VCaP (cell line): ENCODE results near the gene FHOD3.
A peak's percentile ranks its signal among the peaks of the same experiment; 100 is the strongest.

ENCODE experiments used
- H3K27ac ChIP-seq: fragments of 450-650 bp; 2 replicates; pipeline ENCODE4 v1.5.1; 2017
- CTCF ChIP-seq: fragments of 450-650 bp; conservative IDR thresholded peaks from 2 replicates; pipeline ENCODE4 v1.5.1; 2017; ENCODE audit warnings: mild to moderate bottlenecking, moderate library complexity

Gene FHOD3

GRCh38 chr18:36663312-36663711, 365.8 kb downstream of the FHOD3 start:
- no peak overlapping the region for H3K27ac ChIP-seq
- no peak for TF ChIP-seq CTCF

- TF ChIP-seq CTCF: no peak
- no peak overlapping the region for H3K27ac ChIP-seq
These were observed 368.4 kb downstream of the FHOD3 start for GRCh38 chr18:36665952-36666351.

GRCh38 chr18:36667811-36668210, 370.3 kb downstream of the FHOD3 start:
- no peak for TF ChIP-seq CTCF

GRCh38 chr18:36668349-36668748, 370.8 kb downstream of the FHOD3 start:
- TF ChIP-seq CTCF: no peak
- H3K27ac ChIP-seq: no peak overlapping the region

More at GRCh38 chr18:36667811-36668210, 370.3 kb downstream of the FHOD3 start:
- no peak overlapping the region for H3K27ac ChIP-seq

GRCh38 chr18:36672437-36673344, 375.2 kb downstream of the FHOD3 start:
- peak overlapping the region; percentile 67 for H3K27ac ChIP-seq
- no peak for TF ChIP-seq CTCF

- peak overlapping the region; percentile 67 for H3K27ac ChIP-seq
- TF ChIP-seq CTCF: no peak
These were observed 375.9 kb downstream of the FHOD3 start for GRCh38 chr18:36673452-36673851.

GRCh38 chr18:36675076-36675475, 377.6 kb downstream of the FHOD3 start:
- no peak overlapping the region for H3K27ac ChIP-seq
- TF ChIP-seq CTCF: no peak
